GM21576 (cell line): ENCODE measurements around the gene VPS39.

Experiments used
- ATAC-seq: cut with Tn5 transposase; IDR thresholded peaks from one replicate; pipeline ENCODE4 v1.9.1; 2021; ENCODE audit warnings: mild to moderate bottlenecking, moderate library complexity; ENCODE audit not compliant: unreplicated experiment

The VPS39 gene

GRCh38 chr15:42199126-42199525 is 9.0 kb downstream of the VPS39 start:
- ATAC-seq = no peak

GRCh38 chr15:42198516-42198915 is 9.6 kb downstream of the VPS39 start:
- ATAC-seq = no peak

GRCh38 chr15:42194513-42194912 is 13.6 kb downstream of the VPS39 start:
- no peak for ATAC-seq

GRCh38 chr15:42193383-42193782 is 14.7 kb downstream of the VPS39 start:
- no peak for ATAC-seq

- ATAC-seq = no peak
These were observed 16.3 kb downstream of the VPS39 start for GRCh38 chr15:42191610-42192346.

DNA sequence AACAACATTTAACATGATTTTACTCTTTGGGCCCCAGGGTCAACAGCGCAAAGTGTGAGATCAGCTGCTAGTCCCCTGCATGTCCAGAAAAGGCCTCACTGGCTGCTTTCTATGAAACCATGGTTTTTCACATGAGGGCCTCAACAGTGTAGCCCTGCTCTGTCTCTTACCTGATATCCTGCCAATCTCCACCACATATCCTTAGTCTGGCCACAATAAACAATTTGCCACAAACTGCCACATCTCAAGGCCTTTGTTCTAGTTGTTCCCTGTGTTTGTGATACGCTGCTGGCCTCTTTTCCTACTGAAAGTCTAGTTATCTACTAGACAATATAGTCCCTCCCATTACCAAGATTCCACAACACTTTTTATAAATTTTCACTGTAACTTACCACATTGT is 17.7 kb downstream of the VPS39 start:
- no peak for ATAC-seq

DNA sequence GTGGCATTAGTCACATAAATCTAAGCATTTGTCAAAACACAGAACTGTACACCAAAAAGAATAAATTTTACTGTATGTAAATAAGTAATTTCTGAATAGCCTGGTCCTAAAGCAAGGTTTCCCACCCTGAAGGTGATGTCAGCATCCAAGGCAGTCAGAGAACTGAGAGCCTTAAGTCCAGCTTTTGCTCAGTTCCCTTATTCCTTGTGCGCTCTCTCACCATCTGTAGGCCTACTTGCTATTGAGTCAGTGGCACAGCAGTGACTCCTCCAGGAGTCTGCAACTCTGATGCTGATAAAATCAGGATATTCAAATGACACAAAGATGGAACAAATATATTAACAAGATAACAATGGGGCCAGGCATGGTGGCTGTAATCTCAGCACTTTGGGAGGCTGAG is 22.3 kb downstream of the VPS39 start:
- no peak for ATAC-seq

DNA sequence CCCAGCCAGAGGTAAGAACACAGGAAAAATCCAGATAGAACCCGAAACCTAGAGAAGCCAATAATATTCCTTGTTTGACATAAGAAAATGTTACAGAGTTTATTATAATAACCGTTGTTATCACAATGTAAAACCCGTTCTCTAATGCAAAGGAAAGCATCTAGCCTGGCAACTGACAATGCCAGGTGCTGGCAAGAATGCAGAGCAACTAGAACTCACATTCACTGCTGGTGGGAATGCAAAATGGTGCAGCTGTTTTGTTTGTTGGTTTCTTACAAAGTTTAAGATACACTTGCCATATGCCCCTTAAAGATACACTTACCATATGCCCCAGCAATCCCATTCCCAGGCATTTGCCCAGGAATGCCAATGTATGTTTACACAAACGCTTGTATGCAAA is 23.4 kb downstream of the VPS39 start:
- ATAC-seq = no peak

DNA sequence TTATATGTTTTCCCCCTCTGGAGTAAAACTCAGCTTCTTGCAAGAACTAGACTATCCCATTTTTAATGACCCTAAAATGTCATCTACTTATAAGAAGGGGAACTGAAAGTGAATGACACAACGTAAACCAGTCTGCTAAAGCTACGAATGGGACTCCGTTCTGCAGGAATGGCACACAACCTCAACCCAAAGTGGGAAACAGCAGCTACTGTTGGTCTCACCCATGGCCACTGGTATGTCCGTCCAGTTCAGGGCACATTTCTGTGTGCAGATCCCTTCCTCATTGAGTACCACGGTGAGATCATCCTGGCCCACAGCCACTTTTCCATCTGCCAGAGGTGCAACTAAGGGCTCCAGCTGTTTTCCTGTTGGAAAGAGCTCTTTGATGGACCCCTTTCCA is 23.8 kb downstream of the VPS39 start:
- ATAC-seq = no peak

DNA sequence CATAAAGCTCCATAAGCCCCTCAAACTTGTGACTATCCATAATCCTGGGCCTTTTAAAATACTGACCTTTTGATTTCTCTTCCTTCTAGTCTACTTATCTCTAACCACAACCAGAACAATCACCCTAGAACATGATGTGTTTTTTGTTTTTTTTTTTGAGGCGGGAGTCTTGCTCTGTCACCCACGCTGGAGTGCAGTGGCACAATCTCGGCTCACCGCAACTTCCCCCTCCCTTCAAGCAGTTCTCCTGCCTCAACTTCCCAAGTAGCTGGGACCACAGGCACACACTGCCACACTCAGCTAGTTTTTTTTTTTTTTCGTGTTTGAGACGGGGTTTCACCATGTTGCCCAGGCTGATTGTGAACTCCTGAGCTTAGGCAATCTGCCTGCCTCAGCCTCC is 25.1 kb downstream of the VPS39 start:
- no peak for ATAC-seq

DNA sequence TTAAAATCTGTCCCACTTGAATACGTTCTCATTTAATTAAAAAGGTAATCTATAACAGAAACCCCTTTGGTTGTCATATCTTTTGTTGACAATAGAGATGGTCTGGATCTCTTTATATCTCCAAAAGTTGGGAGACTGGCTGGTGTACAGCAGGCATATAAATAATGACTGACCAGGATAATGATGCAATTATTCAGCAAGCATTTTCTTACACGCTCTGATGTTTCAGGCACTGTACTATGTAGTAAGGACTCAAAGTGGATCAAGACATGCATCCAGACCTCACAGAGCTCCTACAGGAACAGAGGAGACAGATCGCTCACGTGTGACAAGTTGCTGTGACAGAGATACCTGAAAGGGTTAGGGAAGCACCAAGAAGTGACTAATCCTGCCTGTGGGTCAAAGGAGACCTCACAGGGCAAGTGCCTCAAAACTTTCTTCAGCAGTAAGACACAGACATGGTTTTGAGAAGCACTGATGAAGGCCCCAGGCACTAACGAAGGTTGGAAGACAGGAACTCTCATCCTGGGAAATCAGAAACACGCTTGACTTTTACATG is 25.7 kb downstream of the VPS39 start:
- ATAC-seq = no peak

GRCh38 chr15:42178056-42178455 is 30.0 kb downstream of the VPS39 start:
- no peak for ATAC-seq

DNA sequence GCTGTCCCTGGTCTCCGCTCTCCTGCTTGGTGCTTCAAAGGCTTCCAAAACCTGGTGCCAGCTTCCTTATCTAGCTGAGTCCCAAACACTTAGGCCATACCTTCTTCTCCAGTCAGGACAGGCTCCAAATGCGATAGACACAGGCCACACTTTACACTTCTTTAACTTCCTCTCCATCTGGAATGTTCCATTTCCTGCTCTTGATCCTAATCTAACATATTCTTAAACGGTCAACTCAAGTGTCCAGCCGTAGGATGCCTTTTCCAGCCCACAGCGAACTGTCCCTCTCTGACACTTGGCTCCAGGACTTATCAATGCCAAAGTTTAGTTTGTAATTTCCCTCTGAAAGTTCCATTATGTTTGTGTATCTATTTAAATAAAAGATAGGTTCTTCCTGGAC is 32.4 kb downstream of the VPS39 start:
- ATAC-seq = no peak

- no peak for ATAC-seq
These were observed 35.6 kb downstream of the VPS39 start for GRCh38 chr15:42172475-42172874.

DNA sequence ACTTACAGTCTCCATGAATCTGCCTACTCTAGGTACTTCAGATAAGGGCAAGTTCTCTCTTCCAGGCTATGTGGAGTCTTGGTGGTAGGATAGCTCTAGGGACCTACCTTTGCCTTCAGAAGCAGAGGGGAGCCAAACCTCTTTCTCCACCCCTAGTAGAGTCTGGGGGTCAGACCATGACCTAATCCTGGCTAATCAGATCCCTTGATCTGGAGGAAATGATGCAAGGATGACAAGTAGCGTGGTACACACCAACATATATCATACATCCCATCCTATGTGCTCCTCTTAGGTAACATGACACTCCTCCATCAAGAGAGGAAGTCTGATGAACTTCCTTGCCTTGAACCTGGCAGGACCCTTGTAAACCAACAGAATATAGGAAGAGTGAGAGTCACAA is 36.3 kb downstream of the VPS39 start:
- ATAC-seq = no peak

DNA sequence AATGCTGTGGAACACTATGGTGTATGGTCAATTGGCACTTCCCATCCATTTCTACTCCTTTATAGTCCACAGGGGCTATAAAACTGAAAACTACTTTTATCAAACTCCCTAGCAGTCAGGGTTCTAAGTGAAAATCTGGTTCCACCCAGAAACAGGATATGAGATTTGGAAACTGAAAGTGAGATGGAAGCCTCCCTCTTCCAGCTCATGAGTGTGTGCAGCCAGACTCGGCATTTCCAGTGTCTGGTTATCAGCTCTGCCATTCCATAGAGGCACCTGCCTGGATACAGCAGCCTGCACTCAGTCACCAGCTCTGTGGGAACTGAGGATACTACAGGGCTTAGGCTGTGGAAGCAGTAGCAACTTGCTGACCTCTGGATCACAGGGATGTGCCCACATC is 37.0 kb downstream of the VPS39 start:
- ATAC-seq = no peak

GRCh38 chr15:42166225-42166940 is 41.7 kb downstream of the VPS39 start:
- no peak for ATAC-seq

GRCh38 chr15:42165106-42165505 is 43.0 kb downstream of the VPS39 start:
- no peak for ATAC-seq

DNA sequence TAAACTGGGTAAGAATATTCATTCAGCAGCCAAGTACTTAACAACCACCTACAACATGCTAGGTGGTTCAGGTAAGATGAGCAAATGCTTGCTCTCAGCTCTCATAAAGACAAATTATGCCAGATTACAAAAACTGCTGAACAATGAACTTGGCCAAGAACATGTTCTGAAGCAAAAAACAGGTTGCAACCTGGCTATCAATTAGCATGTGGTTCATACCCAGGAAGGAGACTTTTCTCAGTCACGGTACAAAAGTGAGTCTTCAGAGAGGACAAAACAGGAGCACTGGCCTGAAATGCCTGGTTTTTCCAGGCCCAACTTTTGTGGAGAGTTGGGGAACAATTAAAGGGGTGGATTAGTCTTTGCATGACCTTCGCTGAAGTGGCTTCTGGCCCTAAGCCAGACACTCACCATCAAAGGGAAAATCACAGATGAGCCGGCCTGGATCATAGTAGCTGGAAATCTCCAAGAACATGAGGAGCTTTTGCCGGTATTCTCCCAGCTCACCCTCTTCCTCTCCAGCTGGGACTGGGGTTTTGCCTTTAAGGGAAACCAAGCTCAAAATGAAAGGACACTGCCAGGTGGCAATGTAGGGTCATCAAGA is 44.1 kb downstream of the VPS39 start:
- ATAC-seq = no peak

DNA sequence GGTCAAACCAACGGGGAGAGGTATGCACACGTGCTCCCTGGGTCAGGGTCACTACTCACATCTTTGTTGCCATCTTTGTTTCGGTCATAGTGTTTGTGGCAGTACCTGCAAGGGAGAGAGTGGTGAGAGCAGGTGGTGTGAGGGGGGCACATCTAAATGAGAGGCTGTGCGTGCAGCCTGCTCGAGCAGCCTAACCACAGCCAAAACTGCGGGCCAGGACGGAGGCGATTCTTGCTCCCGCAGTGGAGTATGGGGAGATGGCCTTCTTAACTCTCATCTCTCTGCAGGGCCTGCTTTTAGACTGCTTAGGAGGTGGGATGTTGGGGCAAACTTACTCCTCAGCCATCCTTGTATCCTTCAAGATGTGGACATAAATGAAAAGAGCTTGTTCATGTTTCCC is 44.8 kb downstream of the VPS39 start:
- ATAC-seq = no peak

DNA sequence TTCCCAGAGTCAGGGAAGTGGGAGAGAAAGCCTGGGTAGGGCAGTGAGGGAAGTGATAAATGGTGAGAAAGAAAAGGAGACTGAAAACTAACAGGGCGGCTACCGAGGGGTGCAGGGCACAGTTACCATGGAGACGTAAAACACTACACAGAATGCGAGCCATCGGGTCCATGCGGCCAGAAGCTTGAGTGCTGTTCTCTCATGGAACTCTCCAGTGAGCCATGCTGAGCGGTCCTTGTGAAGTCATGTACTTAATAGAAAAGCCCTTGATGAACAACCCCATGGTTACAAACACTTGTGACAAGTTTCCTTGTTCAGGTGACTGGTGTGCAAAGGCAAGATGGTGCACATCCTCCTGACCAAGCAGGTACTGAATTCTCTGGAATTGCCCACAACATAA is 48.0 kb downstream of the VPS39 start:
- no peak for ATAC-seq
